Measurements from ENCODE around the gene TKT. TPM values are rescaled to one million over a fixed set of nuclear protein-coding genes. Genes with fewer than 3 reads are reported as not detected.
"Not testable (repeated sequence)": the region's sequence is repeated elsewhere in the genome, so short reads cannot be mapped to it uniquely, and the experiment has no call there.

The TKT gene
- total RNA-seq, result 154 TPM in 2 replicates

GRCh38 chr3:53255775-53256703 lies at the start of gene TKT:
Gene TKT, minus strand, starts transcription at chr3:53256022. Its CDS starts 80 bp downstream, at chr3:53255942.
- ATAC-seq (ENCODE audit: low read depth) (peak; percentile 87), DNase-seq (peak; percentile 75)
- H3K27ac Mint-ChIP-seq, result peak within 1 kb of the TSS; percentile 73
- no peaks in the 10 kb centered on the region for H3K9me3 Mint-ChIP-seq
- ChIA-PET CTCF (no interaction called here), POLR2A (interaction anchor here (1.6 kb wide), 1 partner anchor 86 kb away, joined by 3 read pairs; no protein-coding TSS in a partner anchor)
- peaks cover 40% of the 10 kb centered on the region for H3K4me1 Mint-ChIP-seq
- H3K4me3 Mint-ChIP-seq, result peak within 1 kb of the TSS; percentile 90
- no peaks in the 10 kb centered on the region for H3K27me3 Mint-ChIP-seq
- no peak for TF ChIP-seq CTCF (IDR thresholded peaks at IDR 0.05)
- no peaks in the 10 kb centered on the region for H3K36me3 Mint-ChIP-seq (ENCODE audit: low read depth)
- intact Hi-C loops (cut with micrococcal nuclease), result loop anchor here (1.0 to 2.0 kb wide), 3 partner anchors 91 to 126 kb away; partner anchors contain the start of genes DCP1A and RFT1

GRCh38 chr3:53303957-53304356 lies 48.1 kb upstream of the TKT start:
- CTCF ChIA-PET, result no interaction called here
- TF ChIP-seq CTCF (IDR thresholded peaks at IDR 0.05), result no peak
- no peaks in the 10 kb centered on the region for H3K27me3 Mint-ChIP-seq
- POLR2A ChIA-PET, result interaction anchor here (0.7 kb wide), 1 partner anchor 18 kb away, joined by 4 read pairs; no protein-coding TSS in a partner anchor
- no peaks in the 10 kb centered on the region for H3K9me3 Mint-ChIP-seq
- H3K4me3 Mint-ChIP-seq, result no peak overlapping the region
- H3K36me3 Mint-ChIP-seq (ENCODE audit: low read depth), result peaks cover 55% of the 10 kb centered on the region
- DNase-seq, result no peak
- intact Hi-C loops (cut with micrococcal nuclease), result no loop called here
- ATAC-seq (ENCODE audit: low read depth), result no peak
- peaks cover 2% of the 10 kb centered on the region for H3K4me1 Mint-ChIP-seq
- H3K27ac Mint-ChIP-seq, result no peak overlapping the region

DNA sequence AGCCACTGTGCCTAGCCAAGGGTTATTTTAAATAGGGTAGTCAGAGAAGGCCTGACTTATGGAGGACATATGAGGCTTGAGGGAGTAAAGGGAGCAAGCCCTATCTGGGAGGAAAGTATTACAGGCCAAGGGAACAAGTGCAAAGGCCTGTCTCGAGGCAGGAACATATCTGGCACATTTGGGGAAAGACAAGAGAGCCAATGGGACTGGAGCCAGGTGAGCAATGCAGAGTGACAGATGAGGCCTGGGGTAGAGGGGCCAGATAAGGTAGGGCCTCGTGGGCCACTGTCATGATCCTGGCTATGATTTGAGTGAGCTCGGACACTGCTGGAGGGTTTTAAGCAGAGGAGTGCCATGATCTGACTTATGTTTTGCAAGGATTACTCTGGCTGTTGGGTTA lies 47.7 kb upstream of the TKT start:
- H3K27me3 Mint-ChIP-seq, result no peaks in the 10 kb centered on the region
- no peak overlapping the region for H3K4me3 Mint-ChIP-seq
- H3K4me1 Mint-ChIP-seq, result peaks cover 2% of the 10 kb centered on the region
- ATAC-seq (ENCODE audit: low read depth) (no peak), DNase-seq (no peak)
- CTCF ChIA-PET, result no interaction called here
- H3K27ac Mint-ChIP-seq, result no peak overlapping the region
- POLR2A ChIA-PET, result no interaction called here
- no peaks in the 10 kb centered on the region for H3K9me3 Mint-ChIP-seq
- no peak for TF ChIP-seq CTCF (IDR thresholded peaks at IDR 0.05)
- H3K36me3 Mint-ChIP-seq (ENCODE audit: low read depth), result peaks cover 55% of the 10 kb centered on the region
- intact Hi-C loops (cut with micrococcal nuclease), result no loop called here

DNA sequence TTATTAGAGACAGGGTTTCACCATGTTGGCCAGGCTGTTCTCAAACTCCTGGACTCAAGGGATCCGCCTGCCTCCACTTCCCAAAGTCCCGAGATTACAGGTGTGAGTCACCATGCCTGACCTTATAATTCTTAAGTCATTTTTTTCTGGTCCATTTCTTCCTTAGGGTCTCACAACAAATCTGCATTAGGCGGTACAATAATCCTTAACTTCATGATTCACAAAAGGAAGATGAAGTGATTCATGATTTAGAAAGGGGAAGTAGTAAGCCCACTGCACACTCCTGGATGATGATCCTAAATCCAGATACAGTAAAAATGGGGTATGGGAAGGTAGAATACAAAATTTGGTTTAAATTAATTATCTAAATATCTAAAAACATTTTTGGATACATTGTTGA lies 45.0 kb upstream of the TKT start:
- DNase-seq (no peak), ATAC-seq (ENCODE audit: low read depth) (no peak)
- no peaks in the 10 kb centered on the region for H3K27me3 Mint-ChIP-seq
- no peak overlapping the region for H3K27ac Mint-ChIP-seq
- no peak overlapping the region for H3K4me3 Mint-ChIP-seq
- H3K36me3 Mint-ChIP-seq (ENCODE audit: low read depth), result peaks cover 61% of the 10 kb centered on the region
- ChIA-PET POLR2A (interaction anchor here (0.7 kb wide), 1 partner anchor 11 kb away, joined by 4 read pairs; no protein-coding TSS in a partner anchor), CTCF (interaction anchor here (2.5 kb wide), 1 partner anchor 408 kb away, joined by 6 read pairs; no protein-coding TSS in a partner anchor)
- H3K9me3 Mint-ChIP-seq, result no peaks in the 10 kb centered on the region
- intact Hi-C loops (cut with micrococcal nuclease), result no loop called here
- no peak for TF ChIP-seq CTCF (IDR thresholded peaks at IDR 0.05)
- peaks cover 2% of the 10 kb centered on the region for H3K4me1 Mint-ChIP-seq

GRCh38 chr3:53299611-53300023 lies 43.8 kb upstream of the TKT start:
- peaks cover 64% of the 10 kb centered on the region for H3K36me3 Mint-ChIP-seq (ENCODE audit: low read depth)
- H3K4me3 Mint-ChIP-seq, H3K4me1 Mint-ChIP-seq, H3K9me3 Mint-ChIP-seq, POLR2A ChIA-PET, H3K27me3 Mint-ChIP-seq, DNase-seq: not testable (repeated sequence)
- ATAC-seq (ENCODE audit: low read depth), result peak; percentile 69
- peak; percentile 80 for TF ChIP-seq CTCF (IDR thresholded peaks at IDR 0.05)
- peak overlapping the region; percentile 41 for H3K27ac Mint-ChIP-seq
- CTCF ChIA-PET, result interaction anchor here (0.6 to 2.5 kb wide), 3 partner anchors 9 to 439 kb away, joined by 3 to 6 read pairs (median 4); no protein-coding TSS in a partner anchor
- intact Hi-C loops (cut with micrococcal nuclease), result loop anchor here (1.0 to 2.0 kb wide), 4 partner anchors 79 to 563 kb away; no protein-coding TSS in a partner anchor
